Karpas-422 (cell line): ENCODE results near the gene SPSB2. TPM values are rescaled to one million over a fixed set of nuclear protein-coding genes. Genes with fewer than 3 reads are reported as not detected.
A peak's percentile ranks its signal among the peaks of the same experiment; 100 is the strongest.

ENCODE experiments used
- DNase-seq: peaks from one replicate; pipeline ENCODE4 v3.0.0-alpha.2; 2015
- H2AFZ ChIP-seq: fragments of 200-600 bp; sonication (generic); 2 replicates; pipeline ENCODE4 v1.6.1; 2014; ENCODE audit warnings: antibody characterized with exemption, low read length, mixed read lengths
- H3K27ac ChIP-seq: fragments of 200-600 bp; sonication (generic); 2 replicates; pipeline ENCODE4 v1.5.1; 2014; ENCODE audit warnings: mild to moderate bottlenecking, low read length, moderate library complexity
- H3K27me3 ChIP-seq: fragments of 200-600 bp; sonication (generic); 2 replicates; pipeline ENCODE4 v1.6.1; 2014; ENCODE audit warnings: low read length, mixed read lengths
- H3K36me3 ChIP-seq: fragments of 200-600 bp; sonication (generic); 2 replicates; pipeline ENCODE4 v1.6.1; 2014; ENCODE audit warnings: low read length, mixed read lengths; ENCODE audit not compliant: insufficient read depth
- H3K4me1 ChIP-seq: fragments of 200-600 bp; sonication (generic); 2 replicates; pipeline ENCODE4 v1.6.1; 2014; ENCODE audit warnings: mild to moderate bottlenecking, low read length, mixed read lengths
- H3K4me2 ChIP-seq: fragments of 200-600 bp; sonication (generic); 2 replicates; pipeline ENCODE4 v1.6.1; 2014; ENCODE audit warnings: low read length, low read depth, mild to moderate bottlenecking; ENCODE audit not compliant: poor library complexity, severe bottlenecking
- H3K4me3 ChIP-seq: fragments of 200-600 bp; sonication (generic); 2 replicates; pipeline ENCODE4 v1.5.1; 2014; ENCODE audit warnings: mild to moderate bottlenecking, antibody characterized with exemption, low read length, mixed read lengths
- H3K79me2 ChIP-seq: fragments of 200-600 bp; sonication (generic); 2 replicates; pipeline ENCODE4 v1.6.1; 2014; ENCODE audit warnings: mild to moderate bottlenecking, low read length, mixed read lengths
- H3K9ac ChIP-seq: fragments of 200-600 bp; sonication (generic); 2 replicates; pipeline ENCODE4 v1.6.0; 2014; ENCODE audit warnings: low read length
- H3K9me2 ChIP-seq: fragments of 200-600 bp; sonication (generic), shearing (Covaris generic); replicated peaks from 2 replicates; pipeline ENCODE4 v1.6.0; 2014; ENCODE audit warnings: mild to moderate bottlenecking, low read length, moderate library complexity; ENCODE audit not compliant: insufficient read depth
- H3K9me3 ChIP-seq: fragments of 300-700, 200-600 bp; sonication (generic); 2 replicates; pipeline ENCODE4 v1.6.1; 2014; ENCODE audit warnings: low read length, mixed read lengths
- H4K20me1 ChIP-seq: fragments of 200-600 bp; sonication (generic); 2 replicates; pipeline ENCODE4 v1.6.1; 2014; ENCODE audit warnings: mild to moderate bottlenecking, antibody characterized with exemption, low read length, low read depth; ENCODE audit not compliant: insufficient read depth
- total RNA-seq: library from RNA; depleted of rRNA; stranded (reverse); fragments of >200 nt; shearing (Covaris generic); gene quantifications from 2 replicates; pipeline ENCODE4 v1.2.3, GENCODE V29; 2014; ENCODE audit warnings: low replicate concordance

Gene SPSB2
- total RNA-seq, 1 experiment from 2014 or later = 5.9 TPM

- H3K79me2 ChIP-seq = no peaks in the 10 kb centered on the region
- peak overlapping the region; percentile 42 for H3K4me2 ChIP-seq
- no peaks in the 10 kb centered on the region for H3K36me3 ChIP-seq
- no peak overlapping the region for H2AFZ ChIP-seq
- no peak overlapping the region for H3K27ac ChIP-seq
- H3K9ac ChIP-seq = 0 out of 2 replicates have a peak overlapping the region, but pooled peaks have one; percentile 15
- no peaks in the 10 kb centered on the region for H3K9me3 ChIP-seq
- H3K4me1 ChIP-seq = peaks cover 50% of the 10 kb centered on the region
- H3K27me3 ChIP-seq = no peaks in the 10 kb centered on the region
- no peaks in the 10 kb centered on the region for H3K9me2 ChIP-seq
- H4K20me1 ChIP-seq = no peaks in the 10 kb centered on the region
- no peak overlapping the region for H3K4me3 ChIP-seq
- no peak for DNase-seq
Observed at GRCh38 chr12:6831450-6831995, 41.6 kb downstream of the SPSB2 start.

GRCh38 chr12:6830999-6831398, 42.1 kb downstream of the SPSB2 start:
- H3K4me2 ChIP-seq = no peak overlapping the region
- peaks cover 49% of the 10 kb centered on the region for H3K4me1 ChIP-seq
- no peak overlapping the region for H3K4me3 ChIP-seq
- no peaks in the 10 kb centered on the region for H4K20me1 ChIP-seq
- no peak overlapping the region for H3K27ac ChIP-seq
- H3K36me3 ChIP-seq = no peaks in the 10 kb centered on the region
- DNase-seq = no peak
- H3K27me3 ChIP-seq = no peaks in the 10 kb centered on the region
- no peak overlapping the region for H2AFZ ChIP-seq
- no peaks in the 10 kb centered on the region for H3K9me3 ChIP-seq
- no peaks in the 10 kb centered on the region for H3K79me2 ChIP-seq
- no peaks in the 10 kb centered on the region for H3K9me2 ChIP-seq
- H3K9ac ChIP-seq = no peak overlapping the region

- DNase-seq = no peak
- no peak overlapping the region for H2AFZ ChIP-seq
- H3K9ac ChIP-seq = peak overlapping the region; percentile 83
- H3K4me3 ChIP-seq = peak overlapping the region; percentile 76; the same call in 1 of the 2 replicates
- H3K9me2 ChIP-seq = no peaks in the 10 kb centered on the region
- no peak overlapping the region for H3K27ac ChIP-seq
- H3K79me2 ChIP-seq = no peaks in the 10 kb centered on the region
- no peaks in the 10 kb centered on the region for H3K36me3 ChIP-seq
- H3K4me2 ChIP-seq = peak overlapping the region; percentile 93
- no peaks in the 10 kb centered on the region for H4K20me1 ChIP-seq
- H3K27me3 ChIP-seq = no peaks in the 10 kb centered on the region
- H3K4me1 ChIP-seq = peaks cover 46% of the 10 kb centered on the region
- H3K9me3 ChIP-seq = no peaks in the 10 kb centered on the region
Observed at GRCh38 chr12:6830286-6830890, 42.7 kb downstream of the SPSB2 start.

- H3K36me3 ChIP-seq = no peaks in the 10 kb centered on the region
- H3K27ac ChIP-seq = no peak overlapping the region
- peak overlapping the region; percentile 99 for H2AFZ ChIP-seq
- no peak for DNase-seq
- no peaks in the 10 kb centered on the region for H4K20me1 ChIP-seq
- peak overlapping the region; percentile 83 for H3K9ac ChIP-seq
- peak overlapping the region; percentile 76 for H3K4me3 ChIP-seq
- H3K27me3 ChIP-seq = no peaks in the 10 kb centered on the region
- H3K9me3 ChIP-seq = no peaks in the 10 kb centered on the region
- peak overlapping the region; percentile 93 for H3K4me2 ChIP-seq
- H3K79me2 ChIP-seq = no peaks in the 10 kb centered on the region
- H3K9me2 ChIP-seq = no peaks in the 10 kb centered on the region
- H3K4me1 ChIP-seq = peaks cover 46% of the 10 kb centered on the region
Observed at GRCh38 chr12:6829536-6830220, 43.4 kb downstream of the SPSB2 start.

- no peaks in the 10 kb centered on the region for H4K20me1 ChIP-seq
- H3K4me3 ChIP-seq = peak overlapping the region; percentile 76
Observed at GRCh38 chr12:6828781-6829535, 44.1 kb downstream of the SPSB2 start.

GRCh38 chr12:6827982-6828780, 44.9 kb downstream of the SPSB2 start, which contains the start of gene P3H3:
Gene P3H3, plus strand, starts transcription at chr12:6828407. Its CDS starts 34 bp downstream, at chr12:6828441.
- peak within 1 kb of the TSS; percentile 93 for H3K4me2 ChIP-seq
- DNase-seq = no peak
- H3K4me1 ChIP-seq = peaks cover 43% of the 10 kb centered on the region
- H3K9me3 ChIP-seq = no peaks in the 10 kb centered on the region
- H3K9ac ChIP-seq = peak within 1 kb of the TSS; percentile 83
- no peaks in the 10 kb centered on the region for H3K36me3 ChIP-seq
- H3K27me3 ChIP-seq = no peaks in the 10 kb centered on the region
- no peaks in the 10 kb centered on the region for H4K20me1 ChIP-seq
- no peaks in the 10 kb centered on the region for H3K79me2 ChIP-seq
- peak within 1 kb of the TSS; percentile 99 for H2AFZ ChIP-seq
- H3K9me2 ChIP-seq = no peaks in the 10 kb centered on the region
- no peak within 1 kb of the TSS for H3K27ac ChIP-seq
- H3K4me3 ChIP-seq = peak within 1 kb of the TSS; percentile 76

More at GRCh38 chr12:6828781-6829535, 44.1 kb downstream of the SPSB2 start:
- peak overlapping the region; percentile 93 for H3K4me2 ChIP-seq
- H2AFZ ChIP-seq = peak overlapping the region; percentile 99
- DNase-seq = peak; percentile 72
- H3K36me3 ChIP-seq = no peaks in the 10 kb centered on the region
- peaks cover 43% of the 10 kb centered on the region for H3K4me1 ChIP-seq
- H3K27ac ChIP-seq = no peak overlapping the region
- H3K9me3 ChIP-seq = no peaks in the 10 kb centered on the region
- H3K27me3 ChIP-seq = no peaks in the 10 kb centered on the region
- peak overlapping the region; percentile 83 for H3K9ac ChIP-seq
- no peaks in the 10 kb centered on the region for H3K79me2 ChIP-seq
- H3K9me2 ChIP-seq = no peaks in the 10 kb centered on the region

GRCh38 chr12:6827437-6827911, 45.6 kb downstream of the SPSB2 start:
- Histone ChIP-seq H3K4me2 (no peak overlapping the region), H3K27ac (no peak overlapping the region), H3K4me3 (no peak overlapping the region), H3K4me1 (peaks cover 43% of the 10 kb centered on the region), H2AFZ (no peak overlapping the region), H3K9me3 (no peaks in the 10 kb centered on the region), H3K36me3 (no peaks in the 10 kb centered on the region), H3K79me2 (no peaks in the 10 kb centered on the region), H3K9ac (peak overlapping the region; percentile 8), H3K9me2 (no peaks in the 10 kb centered on the region), H3K27me3 (no peaks in the 10 kb centered on the region), H4K20me1 (no peaks in the 10 kb centered on the region)
- DNase-seq = peak; percentile 76
